IMR-90 (cell line): ENCODE measurements around the gene USP24. TPM values are rescaled to one million over a fixed set of nuclear protein-coding genes. Genes with fewer than 3 reads are reported as not detected.

ENCODE experiments used
- ATAC-seq: fragments of 200-7000 bp; cut with Tn5 transposase; 2 replicates; pipeline ENCODE4 v1.9.1; 2020; ENCODE audit warnings: low read depth, mild to moderate bottlenecking, moderate library complexity
- BruUV-seq: library from RNA; stranded (reverse); fragments of 400-500 nt; replicated peaks from 2 replicates; lab custom pipeline; 2021; lab: Mats Ljungman, UMichigan
- CTCF ChIA-PET: fragments of 300-600 bp; formaldehyde crosslinking; extraction: SDS; loops from one replicate; lab custom pipeline; 2021; ENCODE audit warnings: antibody characterized with exemption; lab: Yijun Ruan, JAX
- POLR2A ChIA-PET: fragments of 300-600 bp; sonication (Branson Sonifier 250); formaldehyde crosslinking; loops from one replicate; lab custom pipeline; 2022; ENCODE audit warnings: antibody characterized with exemption; ENCODE audit not compliant: unreplicated experiment; lab: Charles Lee
- DNase-seq: peaks from one replicate; pipeline ENCODE4 v3.0.0; 2013
- H2AFZ ChIP-seq: replicated peaks from 2 replicates; pipeline ENCODE3; 2013; ENCODE audit warnings: low read length, mild to moderate bottlenecking; ENCODE audit not compliant: poor library complexity
- H2AK5ac ChIP-seq: 2 replicates; pipeline ENCODE4 v1.6.1; 2013; ENCODE audit warnings: low read depth, low read length, inconsistent platforms
- H2AK9ac ChIP-seq: replicated peaks from 2 replicates; pipeline ENCODE3; 2013; ENCODE audit warnings: mild to moderate bottlenecking, low read depth, low read length, moderate library complexity; ENCODE audit not compliant: poor library complexity
- H2BK120ac ChIP-seq: 2 replicates; pipeline ENCODE4 v1.6.1; 2013; ENCODE audit warnings: low read depth, low read length, inconsistent platforms
- H2BK15ac ChIP-seq: 3 replicates; pipeline ENCODE4 v1.6.1; 2013; ENCODE audit warnings: low read depth, low read length, inconsistent platforms
- H2BK20ac ChIP-seq: 2 replicates; pipeline ENCODE4 v1.6.1; 2013; ENCODE audit warnings: low read depth, mild to moderate bottlenecking, inconsistent platforms, low read length, moderate library complexity
- H2BK5ac ChIP-seq: 2 replicates; pipeline ENCODE4 v1.6.1; 2013; ENCODE audit warnings: mild to moderate bottlenecking, low read depth, low read length, inconsistent platforms; ENCODE audit not compliant: poor library complexity, severe bottlenecking
- H3K14ac ChIP-seq: replicated peaks from 2 replicates; pipeline ENCODE4 v1.6.1; 2013; ENCODE audit warnings: low read depth, low read length, inconsistent platforms
- H3K18ac ChIP-seq: 2 replicates; pipeline ENCODE4 v1.6.1; 2013; ENCODE audit warnings: low read depth, low read length, control low read depth
- H3K23ac ChIP-seq: 2 replicates; pipeline ENCODE4 v1.6.1; 2013; ENCODE audit warnings: low read depth, low read length, inconsistent platforms
- H3K27ac ChIP-seq: 2 replicates; pipeline ENCODE4 v1.5.1; 2013; ENCODE audit warnings: mild to moderate bottlenecking, control low read depth, low read length; ENCODE audit not compliant: insufficient read depth
- H3K27me3 ChIP-seq: 2 replicates; pipeline ENCODE4 v1.6.1; 2013; ENCODE audit warnings: low read length; ENCODE audit not compliant: control insufficient read depth, insufficient read depth
- H3K36me3 ChIP-seq: 2 replicates; pipeline ENCODE4 v1.6.1; 2013; ENCODE audit warnings: low read length, mixed read lengths; ENCODE audit not compliant: control insufficient read depth, insufficient read depth
- H3K4ac ChIP-seq: 2 replicates; pipeline ENCODE4 v1.6.1; 2013; ENCODE audit warnings: low read depth, low read length, inconsistent platforms
- H3K4me1 ChIP-seq: 2 replicates; pipeline ENCODE4 v1.6.1; 2013; ENCODE audit warnings: low read length, mixed read lengths; ENCODE audit not compliant: control insufficient read depth, insufficient read depth
- H3K4me2 ChIP-seq: 2 replicates; pipeline ENCODE4 v1.6.1; 2013; ENCODE audit warnings: low read depth, mild to moderate bottlenecking, control low read depth, low read length, moderate library complexity
- H3K4me3 ChIP-seq: 2 replicates; pipeline ENCODE4 v1.5.1; 2013; ENCODE audit warnings: low read depth, mild to moderate bottlenecking, control low read depth, low read length, moderate library complexity; ENCODE audit not compliant: insufficient read depth
- H3K56ac ChIP-seq: 2 replicates; pipeline ENCODE4 v1.6.1; 2013; ENCODE audit warnings: low read length, inconsistent platforms; ENCODE audit not compliant: insufficient read depth; ENCODE audit errors: extremely low read depth
- H3K79me1 ChIP-seq, 2 experiments: 2 replicates each; pipeline ENCODE4 v1.6.1; 2013; ENCODE audit warnings: low read length in 2 of 2, inconsistent platforms in 1 of 2, low read depth in 1 of 2
- H3K9ac ChIP-seq: 2 replicates; pipeline ENCODE4 v1.6.1; 2013; ENCODE audit warnings: low read depth, low read length, control low read depth
- H3K9me1 ChIP-seq: 2 replicates; pipeline ENCODE4 v1.6.1; 2013; ENCODE audit warnings: low read length, inconsistent platforms; ENCODE audit not compliant: insufficient read depth
- H3K9me3 ChIP-seq: 2 replicates; pipeline ENCODE4 v1.6.1; 2013; ENCODE audit warnings: low read length; ENCODE audit not compliant: control insufficient read depth, insufficient read depth
- H4K20me1 ChIP-seq: 2 replicates; pipeline ENCODE4 v1.6.1; 2013; ENCODE audit warnings: low read length, inconsistent platforms; ENCODE audit not compliant: insufficient read depth
- H4K5ac ChIP-seq: 2 replicates; pipeline ENCODE4 v1.6.1; 2013; ENCODE audit warnings: mild to moderate bottlenecking, low read depth, low read length, control low read depth
- H4K8ac ChIP-seq, 2 experiments: 2 replicates each; pipeline ENCODE4 v1.6.1; 2013; ENCODE audit warnings: low read depth in 2 of 2, low read length in 2 of 2, control low read depth in 1 of 2, inconsistent platforms in 1 of 2
- H4K91ac ChIP-seq: 2 replicates; pipeline ENCODE4 v1.6.1; 2013; ENCODE audit warnings: low read depth, low read length, inconsistent platforms; ENCODE audit not compliant: insufficient read depth
- BHLHE40 ChIP-seq: fragments of 150-350 bp; IDR thresholded peaks from 2 replicates; pipeline ENCODE4 v1.6.1; 2016; ENCODE audit warnings: mild to moderate bottlenecking, low read depth, low read length
- FOS ChIP-seq: fragments of 150-350 bp; IDR thresholded peaks from 2 replicates; pipeline ENCODE4 v1.6.1; 2016; ENCODE audit warnings: low read depth, low read length
- MXI1 ChIP-seq: IDR thresholded peaks from 2 replicates; pipeline ENCODE4 v1.6.1; 2012; ENCODE audit warnings: low read depth, mild to moderate bottlenecking, low read length, moderate library complexity, borderline replicate concordance
- RAD21 ChIP-seq: IDR thresholded peaks from 2 replicates; pipeline ENCODE4 v1.6.1; 2012; ENCODE audit warnings: low read length, improper control_type of control experiment
- RCOR1 ChIP-seq: IDR thresholded peaks from 2 replicates; pipeline ENCODE4 v1.6.1; 2012; ENCODE audit warnings: mild to moderate bottlenecking, low read length, improper control_type of control experiment; ENCODE audit not compliant: insufficient replicate concordance
- WGBS, 2 experiments: methylation state at CpG; one replicate each; pipeline versions ENCODE4 v1.1.5 to v1.1.7; 2013; ENCODE audit warnings: missing lambda C conversion rate in 2 of 2; ENCODE audit not compliant: insufficient read length in 1 of 2; ENCODE audit errors: extremely low coverage in 2 of 2; 5-methylcytosine and 5-hydroxymethylcytosine counted together
- dilution Hi-C: fragments of 300-500 bp; cut with HindIII; formaldehyde crosslinking; loops from one replicate; pipeline ENCODE4 v1.14.3; 2018; ENCODE audit warnings: low sequenced_read_pairs; ENCODE audit not compliant: unreplicated experiment
- in situ Hi-C: fragments of 300-500 bp; cut with MboI; formaldehyde crosslinking; loops from 3 replicates; pipeline ENCODE4 v1.14.3; 2019; ENCODE audit warnings: low sequenced_read_pairs, inconsistent platforms, mixed read lengths
- intact Hi-C: fragments of 100-400 bp; cut with micrococcal nuclease; formaldehyde crosslinking; loops from 2 replicates; pipeline ENCODE4 v1.10.0; 2022
- polyA plus RNA-seq, 3 experiments: library from polyadenylated mRNA; depleted of rRNA; stranded (reverse); fragments of >200 nt; gene quantifications; 2 replicates each; pipeline ENCODE4 v1.2.3, GENCODE V29; 2012; ENCODE audit warnings: low replicate concordance in 1 of 3
- total RNA-seq: library from RNA; depleted of rRNA; stranded (reverse); fragments of >200 nt; gene quantifications from 2 replicates; pipeline ENCODE4 v1.2.3, GENCODE V29; 2012
- TF ChIP-seq, protein P1 (sequence below): fragments of 150-350 bp; IDR thresholded peaks from 2 replicates; pipeline ENCODE4 v1.6.1; 2017; ENCODE audit warnings: mild to moderate bottlenecking, antibody characterized with exemption, low read length, low read depth

USP24 gene
- total and polyA plus RNA-seq, 2 of the 4 experiments (the other 2 are of a cell fraction): 8.4 to 36.7 TPM

DNA sequence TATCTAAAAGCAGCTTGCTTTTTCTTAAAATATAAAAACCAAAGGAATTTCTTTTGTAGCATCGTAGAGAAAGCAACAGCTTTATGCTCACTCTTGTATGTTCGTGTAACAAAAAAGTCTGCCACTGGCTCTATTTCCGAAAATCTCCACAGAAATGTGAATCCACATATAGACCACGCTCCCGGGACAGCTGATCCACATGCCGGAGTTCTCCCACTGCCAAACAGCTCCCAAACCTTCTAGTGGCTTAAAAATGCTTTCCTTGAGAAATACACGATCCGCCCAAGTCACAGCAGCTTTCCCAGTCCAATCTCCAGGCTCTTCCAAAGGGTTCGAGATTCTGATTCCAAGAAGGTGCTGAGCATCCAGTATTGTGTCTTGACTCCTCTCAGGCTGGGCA lies 146.5 kb downstream of the USP24 start:
- no peak overlapping the region for H4K91ac ChIP-seq
- H4K8ac ChIP-seq: no peak overlapping the region
- H4K5ac ChIP-seq: no peak overlapping the region
- CTCF ChIA-PET: no interaction called here
- H2BK120ac ChIP-seq: no peak overlapping the region
- H3K4me2 ChIP-seq: no peak overlapping the region
- H3K9ac ChIP-seq: no peak overlapping the region
- intact Hi-C loops (no loop called here), in situ Hi-C loops (no loop called here), dilution Hi-C loops (no loop called here)
- no peak overlapping the region for H2AK9ac ChIP-seq
- peaks cover 45% of the 10 kb centered on the region for H3K36me3 ChIP-seq
- peaks cover 18% of the 10 kb centered on the region for H4K20me1 ChIP-seq
- H3K4me1 ChIP-seq: peaks cover 6% of the 10 kb centered on the region
- H2BK20ac ChIP-seq: no peak overlapping the region
- BruUV-seq: TSS peak; percentile 68
- H3K27ac ChIP-seq: no peak overlapping the region
- DNase-seq: no peak
- no peak overlapping the region for H3K4ac ChIP-seq
- no peak overlapping the region for H3K4me3 ChIP-seq
- H3K9me3 ChIP-seq: no peaks in the 10 kb centered on the region
- no peak overlapping the region for H3K18ac ChIP-seq
- ATAC-seq: no peak
- H3K9me1 ChIP-seq: peaks cover 18% of the 10 kb centered on the region
- H3K27me3 ChIP-seq: no peaks in the 10 kb centered on the region
- POLR2A ChIA-PET: no interaction called here
- H3K14ac ChIP-seq: no peak overlapping the region
- H2AK5ac ChIP-seq: no peak overlapping the region
- no peaks in the 10 kb centered on the region for H3K79me1 ChIP-seq
- H2BK15ac ChIP-seq: no peak overlapping the region
- TF ChIP-seq, protein P1, sequence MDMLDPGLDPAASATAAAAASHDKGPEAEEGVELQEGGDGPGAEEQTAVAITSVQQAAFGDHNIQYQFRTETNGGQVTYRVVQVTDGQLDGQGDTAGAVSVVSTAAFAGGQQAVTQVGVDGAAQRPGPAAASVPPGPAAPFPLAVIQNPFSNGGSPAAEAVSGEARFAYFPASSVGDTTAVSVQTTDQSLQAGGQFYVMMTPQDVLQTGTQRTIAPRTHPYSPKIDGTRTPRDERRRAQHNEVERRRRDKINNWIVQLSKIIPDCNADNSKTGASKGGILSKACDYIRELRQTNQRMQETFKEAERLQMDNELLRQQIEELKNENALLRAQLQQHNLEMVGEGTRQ: no peak
- TF ChIP-seq FOS: no peak
- no peak for TF ChIP-seq MXI1
- TF ChIP-seq BHLHE40: no peak
- TF ChIP-seq RCOR1: no peak
- no peak for TF ChIP-seq RAD21
- WGBS, 2 experiments: 92% methylated on average over 3 of the region's 9 CpGs; no CpG with 5 or more reads in 1 of the 2 experiments
- no peak overlapping the region for H2BK5ac ChIP-seq
- H3K56ac ChIP-seq: no peak overlapping the region
- H3K23ac ChIP-seq: no peak overlapping the region
- no peak overlapping the region for H2AFZ ChIP-seq
